Fibroblast of lung (primary cell): ENCODE data around the gene DNAJB6.

Experiments used
- EZH2 ChIP-seq: IDR thresholded peaks from 2 replicates; pipeline ENCODE4 v1.5.1; 2012; ENCODE audit warnings: low read length, control low read depth, mild to moderate bottlenecking; ENCODE audit errors: missing control alignments
- TF ChIP-seq, protein P1 (sequence below), 2 donors: IDR thresholded peaks in 1 of 2; conservative IDR thresholded peaks in 1 of 2; 1 replicate in 1 of 2; 2 replicates in 1 of 2; pipeline ENCODE4 v1.5.1; 2011 to 2012; ENCODE audit warnings: low read length in 2 of 2, control low read depth in 1 of 2, inconsistent platforms in 1 of 2, low read depth in 1 of 2, mild to moderate bottlenecking in 1 of 2

DNA sequence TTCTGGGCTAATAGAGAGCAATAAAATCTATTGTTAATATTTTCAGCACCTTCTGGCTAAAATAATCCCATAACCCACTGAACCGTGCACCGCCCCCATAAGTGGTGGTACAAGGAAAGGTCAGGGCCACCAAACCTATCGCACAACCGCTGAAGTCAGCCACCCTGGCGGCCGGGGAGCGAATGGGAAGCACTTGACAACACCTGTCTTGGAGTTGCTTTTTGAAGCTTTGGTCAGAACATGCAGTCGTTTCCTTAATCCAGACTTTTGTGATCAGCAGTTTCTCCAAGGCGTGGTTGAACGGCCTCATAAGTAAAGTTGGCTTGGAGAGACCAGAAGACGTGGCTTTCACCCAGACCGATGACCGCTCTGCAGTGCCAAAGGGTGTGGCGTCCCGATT is 97.4 kb downstream of the DNAJB6 start:
- TF ChIP-seq, protein P1, sequence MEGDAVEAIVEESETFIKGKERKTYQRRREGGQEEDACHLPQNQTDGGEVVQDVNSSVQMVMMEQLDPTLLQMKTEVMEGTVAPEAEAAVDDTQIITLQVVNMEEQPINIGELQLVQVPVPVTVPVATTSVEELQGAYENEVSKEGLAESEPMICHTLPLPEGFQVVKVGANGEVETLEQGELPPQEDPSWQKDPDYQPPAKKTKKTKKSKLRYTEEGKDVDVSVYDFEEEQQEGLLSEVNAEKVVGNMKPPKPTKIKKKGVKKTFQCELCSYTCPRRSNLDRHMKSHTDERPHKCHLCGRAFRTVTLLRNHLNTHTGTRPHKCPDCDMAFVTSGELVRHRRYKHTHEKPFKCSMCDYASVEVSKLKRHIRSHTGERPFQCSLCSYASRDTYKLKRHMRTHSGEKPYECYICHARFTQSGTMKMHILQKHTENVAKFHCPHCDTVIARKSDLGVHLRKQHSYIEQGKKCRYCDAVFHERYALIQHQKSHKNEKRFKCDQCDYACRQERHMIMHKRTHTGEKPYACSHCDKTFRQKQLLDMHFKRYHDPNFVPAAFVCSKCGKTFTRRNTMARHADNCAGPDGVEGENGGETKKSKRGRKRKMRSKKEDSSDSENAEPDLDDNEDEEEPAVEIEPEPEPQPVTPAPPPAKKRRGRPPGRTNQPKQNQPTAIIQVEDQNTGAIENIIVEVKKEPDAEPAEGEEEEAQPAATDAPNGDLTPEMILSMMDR (conservative IDR thresholded peaks at IDR 0.05 in 1 of 2, IDR thresholded peaks at IDR 0.05 in 1 of 2; ENCODE audit: low read depth in 1 of 2, low read length in 2 of 2) = no peak
- no peak for TF ChIP-seq EZH2
